GM21367 (cell line): ENCODE results near the gene GLIS2.
"Not testable (repeated sequence)": the region's sequence is repeated elsewhere in the genome, so short reads cannot be mapped to it uniquely, and the experiment has no call there.

ENCODE experiments used
- ATAC-seq: cut with Tn5 transposase; IDR thresholded peaks from one replicate; pipeline ENCODE4 v1.9.1; 2021; ENCODE audit not compliant: unreplicated experiment

The GLIS2 gene

DNA sequence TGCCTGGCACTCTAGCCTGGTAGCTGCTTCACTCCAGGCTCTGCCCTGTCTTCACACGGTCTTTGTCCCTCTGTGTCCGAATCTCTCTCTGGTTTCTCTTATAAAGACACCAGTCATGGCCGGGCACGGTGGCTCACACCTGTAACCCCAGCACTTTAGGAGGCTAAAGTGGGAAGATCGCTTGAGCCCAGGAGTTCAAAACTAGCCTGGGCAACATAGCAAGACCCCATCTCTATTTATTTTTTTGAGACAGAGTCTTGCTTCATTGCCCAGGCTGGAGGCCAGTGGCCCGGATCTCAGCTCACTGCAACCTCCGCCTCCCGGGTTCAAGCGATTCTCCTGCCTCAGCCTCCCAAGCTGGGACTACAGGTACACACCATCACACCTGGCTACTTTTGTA lies 17.8 kb downstream of the GLIS2 start:
- ATAC-seq = not testable (repeated sequence)

DNA sequence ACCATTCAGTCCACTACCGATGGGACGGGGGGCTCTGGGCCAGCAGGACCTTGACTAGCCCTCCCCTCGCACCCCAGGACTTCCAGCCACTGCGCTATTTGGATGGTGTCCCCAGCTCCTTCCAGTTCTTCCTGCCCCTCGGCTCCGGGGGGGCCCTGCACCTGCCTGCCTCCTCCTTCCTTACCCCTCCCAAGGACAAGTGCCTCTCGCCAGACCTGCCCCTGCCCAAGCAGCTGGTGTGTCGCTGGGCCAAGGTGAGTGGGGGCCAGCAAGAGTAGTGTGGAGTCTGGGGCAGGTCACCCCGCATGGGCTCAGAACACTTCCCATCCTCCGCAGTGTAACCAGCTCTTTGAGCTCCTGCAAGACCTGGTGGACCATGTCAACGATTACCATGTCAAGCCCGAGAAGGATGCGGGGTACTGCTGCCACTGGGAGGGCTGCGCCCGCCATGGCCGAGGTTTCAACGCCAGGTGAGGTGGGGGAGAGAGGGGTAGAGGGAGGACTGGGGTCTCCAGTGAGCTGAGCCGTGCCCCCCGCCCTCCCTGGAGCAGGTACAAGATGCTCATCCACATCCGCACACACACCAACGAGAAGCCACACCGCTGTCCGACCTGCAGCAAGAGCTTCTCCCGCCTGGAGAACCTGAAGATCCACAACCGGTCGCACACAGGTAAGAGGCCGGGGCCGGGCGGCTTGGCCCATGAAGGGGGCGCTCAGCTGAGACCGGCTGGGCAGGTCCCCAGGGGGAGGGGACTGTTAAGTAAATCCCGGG lies 19.0 kb downstream of the GLIS2 start:
- no peak for ATAC-seq

DNA sequence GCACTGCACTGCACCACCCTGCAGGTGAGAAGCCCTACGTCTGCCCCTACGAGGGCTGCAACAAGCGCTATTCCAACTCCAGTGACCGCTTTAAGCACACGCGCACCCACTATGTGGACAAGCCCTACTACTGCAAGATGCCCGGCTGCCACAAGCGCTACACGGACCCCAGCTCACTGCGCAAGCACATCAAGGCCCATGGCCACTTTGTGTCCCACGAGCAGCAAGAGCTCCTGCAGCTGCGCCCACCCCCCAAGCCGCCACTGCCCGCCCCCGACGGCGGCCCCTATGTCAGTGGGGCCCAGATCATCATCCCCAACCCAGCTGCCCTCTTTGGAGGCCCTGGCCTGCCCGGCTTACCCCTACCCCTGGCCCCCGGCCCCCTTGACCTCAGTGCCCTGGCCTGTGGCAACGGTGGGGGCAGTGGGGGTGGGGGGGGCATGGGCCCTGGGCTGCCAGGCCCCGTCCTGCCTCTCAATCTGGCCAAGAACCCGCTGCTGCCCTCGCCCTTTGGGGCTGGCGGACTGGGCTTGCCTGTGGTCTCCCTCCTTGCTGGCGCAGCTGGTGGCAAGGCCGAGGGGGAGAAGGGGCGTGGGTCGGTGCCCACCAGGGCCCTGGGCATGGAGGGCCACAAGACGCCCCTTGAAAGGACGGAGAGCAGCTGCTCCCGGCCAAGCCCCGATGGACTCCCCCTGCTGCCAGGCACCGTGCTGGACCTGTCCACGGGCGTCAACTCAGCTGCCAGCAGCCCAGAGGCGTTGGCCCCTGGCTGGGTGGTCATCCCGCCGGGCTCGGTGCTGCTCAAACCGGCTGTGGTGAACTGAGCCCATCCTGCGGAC lies 21.1 kb downstream of the GLIS2 start:
- ATAC-seq = no peak

DNA sequence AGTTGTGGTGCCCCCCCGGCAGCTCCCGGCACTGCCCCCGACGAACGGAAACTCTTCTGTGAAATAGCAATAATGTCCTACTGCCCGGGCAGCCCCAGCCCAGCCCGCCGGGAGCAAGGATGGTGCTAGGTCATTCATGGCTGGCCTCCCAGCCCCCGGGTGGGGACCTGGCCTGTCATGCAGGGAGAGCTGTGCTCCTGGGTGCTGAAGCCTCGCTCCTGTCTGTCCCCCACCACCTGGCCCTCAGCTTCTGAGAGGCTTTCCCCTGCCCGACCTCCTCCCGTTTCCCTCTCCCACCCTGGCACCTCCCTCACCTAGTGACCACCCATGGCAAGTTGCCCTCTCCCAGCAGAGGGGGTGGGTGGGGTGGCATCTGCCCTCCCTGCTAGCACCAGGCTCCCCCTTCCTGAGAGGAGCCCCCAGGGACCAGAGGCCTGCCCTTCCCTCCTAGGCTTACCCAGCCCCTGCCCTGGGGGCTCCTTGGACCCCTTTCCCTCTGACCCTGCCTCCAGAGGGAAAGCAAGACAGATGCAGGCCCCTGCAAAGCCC lies 21.7 kb downstream of the GLIS2 start:
- ATAC-seq = no peak

DNA sequence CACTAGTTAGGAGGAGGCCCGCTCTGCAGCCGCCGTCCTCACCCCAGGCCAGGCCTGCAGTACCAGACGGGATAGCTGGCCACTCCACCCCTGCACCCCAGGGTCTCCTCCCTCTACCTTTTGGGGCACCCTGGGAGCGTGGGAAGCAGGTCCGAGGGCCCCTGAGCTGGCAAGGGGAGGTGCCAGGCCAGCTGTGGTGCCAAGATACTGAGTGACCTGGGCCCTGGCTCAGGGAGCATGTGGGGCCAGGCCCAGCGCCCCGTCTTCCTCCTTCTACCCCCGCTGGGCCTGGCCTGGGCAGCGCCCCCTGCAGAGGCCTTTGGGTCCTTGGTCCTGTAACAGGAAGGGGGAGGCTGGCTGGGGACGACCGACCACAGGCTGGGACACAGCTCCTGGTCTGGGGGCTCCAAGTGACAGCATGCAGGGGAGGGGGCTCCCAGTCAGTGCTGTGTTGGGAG lies 22.3 kb downstream of the GLIS2 start:
- no peak for ATAC-seq

DNA sequence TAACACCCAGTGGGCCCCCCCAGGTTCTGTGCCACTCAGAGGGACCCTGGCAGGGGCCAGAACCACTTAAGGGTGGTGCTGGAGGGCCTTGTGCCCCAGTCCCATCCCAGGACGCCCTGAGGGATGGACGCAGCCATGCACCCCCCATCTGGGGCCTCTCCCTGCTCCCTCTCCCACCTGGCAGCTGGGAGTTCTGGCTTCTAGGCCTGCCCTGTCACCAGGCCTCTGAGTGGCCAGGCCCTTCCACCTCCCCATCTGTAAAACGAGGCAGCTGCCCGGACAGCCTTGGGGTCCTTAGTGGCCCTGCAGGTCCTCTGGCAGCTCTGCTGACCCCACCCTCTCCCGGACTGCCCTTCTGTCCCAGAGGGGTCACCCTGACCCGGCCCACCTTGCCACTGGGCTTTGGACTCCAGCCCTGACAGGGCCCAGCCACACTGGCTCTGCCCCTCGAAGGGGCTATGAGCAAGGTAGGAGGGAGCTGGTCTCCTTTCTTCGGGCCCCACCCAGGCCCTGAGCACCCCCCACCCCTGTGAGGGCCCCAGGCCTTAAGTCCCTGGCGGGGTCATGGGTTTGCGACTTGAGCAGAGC lies 22.9 kb downstream of the GLIS2 start:
- ATAC-seq = no peak

DNA sequence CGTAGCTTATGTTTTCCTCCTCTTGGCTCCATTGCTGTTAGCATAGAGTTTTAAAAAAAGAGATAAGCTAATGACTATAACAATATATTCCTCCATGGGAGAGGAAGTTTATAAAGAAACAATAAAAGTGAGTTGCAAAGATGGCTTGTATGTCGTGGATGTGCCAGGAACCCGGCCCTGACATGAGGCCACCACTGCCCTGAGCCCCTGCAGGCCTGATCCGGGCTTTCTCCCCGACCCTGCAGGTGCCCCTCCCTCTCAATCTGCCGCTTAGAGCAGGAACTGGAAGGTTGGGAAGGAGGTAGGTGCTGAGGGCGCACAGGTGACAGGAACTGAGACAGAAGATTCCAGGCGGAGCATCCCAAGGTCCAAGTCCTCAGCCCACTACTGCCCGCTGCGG lies 23.6 kb downstream of the GLIS2 start:
- ATAC-seq = no peak

DNA sequence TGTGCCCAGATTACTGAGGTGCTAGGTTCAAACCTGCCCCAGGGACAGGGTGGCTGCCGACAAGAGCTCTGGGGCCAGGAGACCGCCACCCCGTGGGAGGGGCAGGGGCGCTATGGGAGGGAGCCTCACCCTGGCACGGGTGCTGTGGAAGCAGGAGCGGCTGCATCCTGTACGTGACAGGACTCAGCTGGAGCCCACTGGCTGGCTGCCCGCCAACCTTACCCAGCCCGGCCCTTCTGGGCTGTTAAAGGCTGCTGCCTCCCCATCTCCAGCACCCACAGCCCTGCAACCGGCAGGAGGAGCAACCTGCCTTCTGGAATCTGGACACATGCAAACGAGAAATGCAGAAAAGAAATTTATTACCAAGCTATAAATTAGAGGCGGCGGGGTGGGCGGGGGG lies 24.0 kb downstream of the GLIS2 start:
- no peak for ATAC-seq

DNA sequence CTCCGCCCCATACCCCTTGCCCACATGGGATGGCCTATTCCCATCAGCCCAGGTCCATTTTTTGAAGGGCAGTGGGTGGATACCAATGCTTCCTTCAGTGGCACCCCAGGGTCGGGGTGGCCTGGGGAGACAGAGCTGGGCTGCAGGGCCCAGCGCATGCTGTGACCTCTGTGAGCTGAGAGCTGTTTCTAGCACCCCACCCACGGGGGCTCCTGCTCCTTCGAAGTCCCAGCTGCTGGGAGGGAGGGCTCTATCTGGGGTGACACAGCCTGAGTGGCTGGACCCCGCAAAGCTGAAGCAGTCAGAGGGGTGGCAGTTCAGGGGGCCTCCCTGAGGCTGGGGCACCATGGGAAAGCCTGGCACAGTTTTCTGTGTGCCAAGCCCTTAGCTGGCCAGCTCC lies 24.6 kb downstream of the GLIS2 start:
- ATAC-seq = no peak

DNA sequence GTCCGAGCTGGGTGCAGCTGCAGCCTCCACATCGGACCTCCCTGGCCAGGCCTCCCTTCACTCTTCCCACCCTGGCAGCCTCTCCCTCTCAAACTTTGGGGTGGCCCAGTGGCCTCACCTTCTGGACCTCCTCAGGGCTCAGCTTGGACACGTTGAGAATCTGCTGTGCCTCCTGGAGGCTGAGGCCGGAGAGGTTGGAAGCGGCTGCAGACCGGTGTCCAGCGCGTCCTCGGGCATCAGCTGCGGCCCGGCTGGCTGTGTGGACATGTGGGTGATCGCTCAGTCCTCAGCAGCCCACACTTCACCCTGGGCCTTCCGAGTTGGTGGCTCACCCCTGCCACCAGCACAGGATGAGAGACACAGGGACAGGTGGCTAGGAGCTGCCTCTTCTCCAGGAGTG lies 25.4 kb downstream of the GLIS2 start:
- ATAC-seq = no peak

DNA sequence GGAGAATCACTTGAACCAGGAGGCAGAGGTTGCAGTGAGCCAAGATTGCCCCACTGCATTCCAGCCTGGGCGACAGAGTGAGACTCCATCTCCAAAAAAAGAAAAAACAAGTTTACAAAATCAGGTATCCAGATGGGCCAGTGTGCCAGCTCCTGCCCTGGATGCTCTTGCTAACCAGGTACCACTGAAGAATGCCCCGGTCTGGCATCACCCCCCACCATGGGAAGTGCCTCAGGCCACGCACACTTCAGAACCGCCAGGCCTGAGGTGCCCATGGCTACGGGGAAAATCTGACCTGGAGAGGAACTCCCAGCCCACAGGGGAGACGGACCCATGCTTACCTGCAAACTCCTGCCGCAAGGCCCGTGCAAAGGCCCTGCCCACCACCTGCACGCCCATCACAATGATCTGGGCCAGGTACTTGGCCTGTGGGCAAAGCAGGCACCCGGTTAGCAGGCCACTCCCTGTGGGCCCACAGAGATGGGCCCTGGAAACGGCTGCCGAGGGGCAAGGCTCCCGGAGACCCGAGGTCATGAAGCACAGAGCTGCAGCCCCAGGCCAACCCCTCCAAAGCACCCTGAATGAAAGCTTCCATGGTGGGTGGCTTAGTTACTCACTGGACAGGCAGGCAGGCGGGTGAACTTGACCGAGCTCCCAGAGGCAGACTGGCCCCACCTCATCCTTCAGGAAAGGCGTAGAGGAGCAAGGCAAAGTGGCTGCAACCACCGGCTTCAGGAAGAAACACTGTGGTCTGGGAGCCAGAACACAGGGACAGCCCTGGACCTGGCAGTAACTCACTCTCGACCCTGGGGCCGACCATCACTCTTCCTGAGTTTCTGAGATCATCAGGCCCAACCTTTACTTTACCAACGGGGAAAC lies 27.2 kb downstream of the GLIS2 start:
- ATAC-seq = no peak

DNA sequence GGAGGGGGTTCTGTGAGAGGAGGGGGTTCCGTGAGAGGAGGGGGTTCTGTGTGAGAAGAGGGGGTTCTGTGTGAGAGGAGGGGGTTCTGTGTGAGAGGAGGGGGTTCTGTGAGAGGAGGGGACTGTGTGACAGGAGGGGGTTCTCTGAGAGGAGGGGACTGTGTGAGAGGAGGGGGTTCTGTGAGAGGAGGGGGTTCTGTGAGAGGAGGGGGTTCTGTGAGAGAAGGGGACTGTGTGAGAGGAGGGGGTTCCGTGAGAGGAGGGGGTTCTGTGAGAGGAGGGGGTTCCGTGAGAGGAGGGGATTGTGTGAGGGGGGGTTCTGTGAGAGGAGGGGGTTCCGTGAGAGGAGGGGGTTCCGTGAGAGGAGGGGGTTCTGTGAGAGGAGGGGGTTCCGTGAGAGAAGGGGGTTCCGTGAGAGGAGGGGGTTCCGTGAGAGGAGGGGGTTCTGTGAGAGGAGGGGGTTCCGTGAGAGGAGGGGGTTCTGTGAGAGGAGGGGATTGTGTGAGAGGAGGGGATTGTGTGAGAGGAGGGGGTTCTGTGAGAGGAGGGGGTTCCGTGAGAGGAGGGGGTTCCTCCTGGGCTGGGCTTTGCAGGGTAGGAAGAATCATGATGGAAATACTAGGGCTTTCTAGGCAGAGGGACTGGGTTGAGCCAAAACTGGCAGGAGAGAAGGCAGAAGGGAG lies 28.6 kb downstream of the GLIS2 start:
- not testable (repeated sequence) for ATAC-seq

DNA sequence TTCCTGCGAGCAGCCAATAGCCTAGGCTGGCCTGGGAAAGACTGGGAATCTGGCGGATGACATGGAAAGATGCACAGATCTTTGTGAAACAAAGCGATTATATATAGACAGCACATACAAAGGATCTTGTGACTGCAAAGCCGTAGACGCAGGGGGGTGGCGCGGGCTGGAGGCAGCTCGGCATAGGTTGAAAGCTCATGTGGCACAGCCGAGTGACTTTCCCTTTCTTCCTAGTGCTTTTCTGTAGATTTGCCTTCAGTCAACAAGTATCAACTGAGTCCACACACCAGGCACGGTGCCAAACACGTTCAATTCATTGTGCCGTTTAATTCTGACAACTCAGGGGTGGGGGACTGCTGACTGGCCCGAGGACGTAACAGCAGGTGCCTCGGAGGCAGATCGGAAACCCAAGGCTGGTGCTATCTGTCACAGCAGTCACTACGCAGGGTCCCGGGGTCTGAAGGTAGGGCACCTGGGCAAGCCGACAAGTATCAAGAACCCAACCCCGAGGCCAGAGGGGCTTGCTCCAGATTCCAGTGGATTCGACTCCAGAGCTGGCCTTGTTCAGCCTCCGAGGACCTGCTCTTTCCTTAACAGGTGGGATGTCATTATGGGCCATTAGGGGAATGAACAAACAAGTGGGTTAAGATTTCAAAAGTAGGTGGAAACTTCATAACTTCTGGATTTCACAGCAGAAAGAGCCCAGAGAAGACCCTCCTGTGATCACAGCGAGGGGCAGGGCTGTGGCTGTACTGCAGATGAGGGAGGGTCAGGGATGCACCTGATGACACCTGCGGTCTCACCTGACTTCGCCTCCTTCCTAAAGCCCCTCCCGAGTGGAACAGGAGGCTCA lies 29.3 kb downstream of the GLIS2 start:
- no peak for ATAC-seq

DNA sequence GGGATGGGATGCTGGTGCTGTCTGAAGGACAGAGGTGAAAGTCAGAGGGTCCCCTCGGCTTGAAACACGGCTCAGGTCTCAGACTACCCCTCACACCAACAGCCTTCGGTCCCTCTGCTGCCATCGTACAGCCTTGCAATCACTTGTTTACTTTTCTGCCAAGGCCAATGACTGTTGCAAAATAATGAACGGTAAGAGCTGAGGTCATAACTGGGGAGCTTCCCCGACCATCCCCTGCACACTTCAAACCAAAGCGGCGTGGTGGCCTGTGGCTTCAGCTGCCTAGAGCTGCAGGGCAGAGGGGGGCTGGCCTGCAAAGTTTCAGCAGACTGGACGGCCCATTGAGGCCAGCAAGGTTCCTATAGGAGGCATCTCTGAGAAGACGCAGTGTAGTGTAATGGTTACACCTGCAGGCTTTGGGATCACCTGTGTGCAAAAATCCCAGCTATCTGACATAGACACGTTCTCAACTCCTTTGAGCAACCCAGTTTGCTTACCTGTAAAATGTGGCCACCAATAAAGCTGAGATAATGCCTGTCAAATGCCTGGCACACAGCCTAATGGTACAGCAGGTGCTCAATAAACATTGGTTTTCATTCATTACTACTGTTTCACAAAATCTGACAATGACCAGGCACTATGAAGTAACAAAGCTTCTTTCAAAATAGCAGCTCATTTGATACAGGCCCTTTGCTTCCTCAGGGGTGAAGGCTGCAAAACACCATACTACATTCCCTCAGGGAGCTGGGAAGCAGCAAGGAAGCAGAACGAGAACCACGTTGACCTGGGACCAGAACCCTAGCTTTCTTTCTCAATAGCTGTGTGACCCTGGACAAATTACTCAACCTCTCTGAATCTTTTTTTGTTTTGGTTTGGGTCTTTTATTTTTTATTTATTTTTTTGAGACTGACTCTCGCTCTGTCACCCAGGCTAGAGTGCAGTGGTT lies 30.2 kb downstream of the GLIS2 start:
- no peak for ATAC-seq

DNA sequence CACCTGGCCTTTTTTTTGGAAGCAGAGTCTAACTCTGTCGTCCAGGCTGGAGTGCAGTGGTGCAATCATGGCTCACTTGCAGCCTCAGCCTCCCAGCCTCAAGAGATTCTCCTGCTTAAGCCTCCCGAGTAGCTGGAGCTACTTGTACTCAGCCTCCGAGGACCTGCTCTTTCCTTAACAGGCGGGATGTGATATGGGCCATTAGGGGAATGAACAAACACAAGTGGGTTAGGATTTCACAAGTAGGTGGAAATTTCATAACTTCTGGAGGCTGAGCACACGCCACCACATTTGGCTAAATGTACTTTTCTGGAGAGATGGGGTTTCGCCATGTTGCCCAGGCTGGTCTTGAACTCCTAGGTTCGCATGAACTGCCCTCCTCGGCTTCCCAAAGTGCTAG lies 31.1 kb downstream of the GLIS2 start:
- no peak for ATAC-seq

DNA sequence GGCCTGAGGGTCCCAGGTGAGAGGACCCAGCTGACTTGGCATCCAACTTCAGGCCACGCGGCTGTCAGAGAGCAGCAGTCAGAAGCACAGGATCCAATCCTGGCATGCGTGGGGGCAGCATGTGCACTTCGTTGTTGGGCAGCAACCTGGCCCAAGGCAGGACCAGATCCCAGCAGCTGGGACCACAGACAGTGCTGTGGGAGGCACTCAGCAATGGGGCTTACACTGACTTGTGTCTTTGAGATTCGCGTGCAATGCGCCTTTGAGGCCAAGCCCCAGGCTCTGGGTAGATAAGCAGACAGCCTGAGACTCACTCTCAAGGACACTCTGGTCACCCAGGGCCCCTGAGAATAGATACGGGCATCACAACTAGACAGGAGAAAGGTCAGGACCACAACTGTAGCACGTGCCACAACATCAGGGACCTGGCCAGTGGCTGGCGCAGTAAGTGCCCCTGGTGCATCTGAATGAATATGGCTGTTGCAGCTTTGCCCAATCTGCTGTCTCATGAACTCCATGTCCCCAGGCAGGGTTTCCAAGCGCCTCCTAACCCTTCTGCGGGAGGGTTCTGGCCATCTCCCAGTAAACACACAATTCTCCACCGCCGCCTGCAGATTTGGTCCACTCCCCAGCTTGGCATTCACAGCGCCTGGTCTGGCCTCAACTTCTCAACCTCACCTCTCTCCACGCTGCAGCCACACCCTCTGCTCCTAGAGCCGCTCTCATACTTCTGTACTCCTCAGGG lies 32.1 kb downstream of the GLIS2 start:
- no peak for ATAC-seq

DNA sequence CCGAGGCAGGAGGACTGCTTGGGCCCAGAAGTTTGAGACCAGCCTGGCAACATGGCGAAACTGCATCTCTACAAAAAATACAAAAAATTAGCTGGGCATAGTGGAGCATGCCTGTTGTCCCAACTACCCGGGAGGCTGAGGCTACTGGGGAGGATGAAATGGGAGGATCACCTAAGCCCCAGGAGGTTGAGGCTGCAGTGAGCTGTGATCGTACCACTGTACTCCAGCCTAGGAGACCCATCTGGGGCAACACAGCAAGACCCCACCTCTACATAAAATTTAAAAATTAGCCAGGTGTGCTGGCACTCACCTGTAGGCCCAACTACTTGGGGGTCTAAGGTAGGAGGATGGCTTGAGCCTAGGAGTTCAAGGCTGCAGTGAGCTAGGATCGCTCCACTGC lies 33.5 kb downstream of the GLIS2 start:
- ATAC-seq = no peak
